GM12864 (cell line): ENCODE measurements around the gene AFG3L2.

Experiments
- DNase-seq: peaks from one replicate; pipeline ENCODE4 v3.0.0-alpha.2; 2011; ENCODE audit warnings: low read depth
- H3K4me3 ChIP-seq: 2 replicates; pipeline ENCODE4 v1.5.1; 2011; ENCODE audit warnings: mild to moderate bottlenecking, low read depth, low read length, control low read depth
- TF ChIP-seq, protein P1 (sequence below): IDR thresholded peaks from 2 replicates; pipeline ENCODE4 v1.5.1; 2011; ENCODE audit warnings: low read depth, mild to moderate bottlenecking, moderate library complexity, low read length, control low read depth, inconsistent platforms; ENCODE audit errors: missing control alignments

AFG3L2 gene

DNA sequence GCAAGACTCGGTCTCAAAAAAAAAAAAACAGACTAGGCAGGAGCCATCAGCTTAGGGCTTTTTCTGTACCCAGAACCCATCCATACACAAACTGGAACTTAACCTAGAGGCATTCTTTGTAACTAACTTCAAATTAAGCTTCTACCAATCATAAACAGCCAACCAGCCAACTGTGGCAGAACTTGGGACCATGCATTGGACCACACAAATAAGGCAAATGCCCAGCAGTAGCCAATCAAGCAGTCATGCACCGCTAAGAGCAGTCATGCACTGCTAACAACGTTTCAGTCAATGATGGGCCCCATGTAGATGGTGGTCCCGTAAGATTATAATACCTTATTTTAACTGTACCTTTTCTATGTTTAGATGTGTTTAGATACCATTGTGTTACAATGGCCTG lies 46.3 kb downstream of the AFG3L2 start:
- TF ChIP-seq, protein P1, sequence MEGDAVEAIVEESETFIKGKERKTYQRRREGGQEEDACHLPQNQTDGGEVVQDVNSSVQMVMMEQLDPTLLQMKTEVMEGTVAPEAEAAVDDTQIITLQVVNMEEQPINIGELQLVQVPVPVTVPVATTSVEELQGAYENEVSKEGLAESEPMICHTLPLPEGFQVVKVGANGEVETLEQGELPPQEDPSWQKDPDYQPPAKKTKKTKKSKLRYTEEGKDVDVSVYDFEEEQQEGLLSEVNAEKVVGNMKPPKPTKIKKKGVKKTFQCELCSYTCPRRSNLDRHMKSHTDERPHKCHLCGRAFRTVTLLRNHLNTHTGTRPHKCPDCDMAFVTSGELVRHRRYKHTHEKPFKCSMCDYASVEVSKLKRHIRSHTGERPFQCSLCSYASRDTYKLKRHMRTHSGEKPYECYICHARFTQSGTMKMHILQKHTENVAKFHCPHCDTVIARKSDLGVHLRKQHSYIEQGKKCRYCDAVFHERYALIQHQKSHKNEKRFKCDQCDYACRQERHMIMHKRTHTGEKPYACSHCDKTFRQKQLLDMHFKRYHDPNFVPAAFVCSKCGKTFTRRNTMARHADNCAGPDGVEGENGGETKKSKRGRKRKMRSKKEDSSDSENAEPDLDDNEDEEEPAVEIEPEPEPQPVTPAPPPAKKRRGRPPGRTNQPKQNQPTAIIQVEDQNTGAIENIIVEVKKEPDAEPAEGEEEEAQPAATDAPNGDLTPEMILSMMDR = no peak
- H3K4me3 ChIP-seq = no peak overlapping the region
- no peak for DNase-seq

DNA sequence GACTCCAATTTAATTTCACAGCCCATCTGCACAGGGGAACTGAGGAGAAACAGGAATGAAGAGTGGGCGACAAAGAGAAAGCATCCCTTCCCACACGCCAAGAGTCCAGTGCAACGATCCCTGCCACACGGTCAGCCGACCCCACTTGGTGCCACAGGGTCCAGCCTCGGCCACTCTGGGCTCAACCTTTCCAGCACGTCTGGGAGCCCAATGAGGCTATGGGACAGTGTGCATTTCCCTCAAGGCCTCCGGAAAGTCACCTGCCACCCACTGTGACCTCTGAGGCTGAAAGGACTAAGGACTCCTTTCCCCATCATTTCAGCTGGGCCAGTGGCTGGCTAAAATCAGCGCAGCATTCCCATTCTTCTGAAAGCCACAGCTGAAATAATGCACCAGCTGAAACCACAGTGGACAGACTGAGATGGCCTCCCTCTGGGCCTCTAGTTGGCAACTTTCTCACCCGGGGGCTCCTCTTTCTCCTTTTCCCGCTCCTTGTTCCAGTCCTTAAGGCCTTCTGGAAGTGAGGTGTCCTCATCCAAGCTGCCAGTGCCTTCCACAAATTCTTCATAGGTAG lies 47.8 kb downstream of the AFG3L2 start:
- H3K4me3 ChIP-seq = no peak overlapping the region
- DNase-seq = no peak
- TF ChIP-seq, protein P1 = no peak

DNA sequence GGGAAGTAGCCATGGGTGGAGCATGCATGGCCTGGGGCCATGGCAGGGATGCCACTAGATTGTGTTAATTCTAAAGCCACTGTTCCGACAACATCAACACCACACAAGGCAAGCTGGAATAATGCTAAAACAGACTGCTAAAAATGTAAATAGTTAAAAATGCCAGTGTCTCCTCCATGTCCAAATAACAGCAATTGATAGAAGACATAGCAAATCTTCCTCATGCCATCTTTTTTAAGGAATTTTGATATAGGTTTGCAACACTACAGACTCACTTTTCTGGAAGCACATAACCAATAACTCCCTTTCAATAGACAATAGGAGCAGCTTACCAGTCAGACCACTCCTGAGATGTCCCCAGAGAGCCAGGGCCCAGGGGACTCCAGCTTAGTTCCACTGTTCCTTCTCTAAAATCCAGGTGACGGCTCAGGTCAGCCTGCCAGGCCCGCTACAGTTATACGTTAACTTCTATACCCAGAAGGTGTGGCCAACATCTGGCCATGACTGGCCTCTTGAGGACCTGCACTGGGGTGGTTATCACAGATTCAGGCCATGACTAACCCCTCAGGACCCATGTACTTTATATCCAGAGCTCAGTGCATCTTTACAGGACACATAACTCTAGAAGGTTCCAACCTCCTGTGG lies 48.7 kb downstream of the AFG3L2 start:
- no peak overlapping the region for H3K4me3 ChIP-seq
- no peak for DNase-seq
- TF ChIP-seq, protein P1 = no peak

DNA sequence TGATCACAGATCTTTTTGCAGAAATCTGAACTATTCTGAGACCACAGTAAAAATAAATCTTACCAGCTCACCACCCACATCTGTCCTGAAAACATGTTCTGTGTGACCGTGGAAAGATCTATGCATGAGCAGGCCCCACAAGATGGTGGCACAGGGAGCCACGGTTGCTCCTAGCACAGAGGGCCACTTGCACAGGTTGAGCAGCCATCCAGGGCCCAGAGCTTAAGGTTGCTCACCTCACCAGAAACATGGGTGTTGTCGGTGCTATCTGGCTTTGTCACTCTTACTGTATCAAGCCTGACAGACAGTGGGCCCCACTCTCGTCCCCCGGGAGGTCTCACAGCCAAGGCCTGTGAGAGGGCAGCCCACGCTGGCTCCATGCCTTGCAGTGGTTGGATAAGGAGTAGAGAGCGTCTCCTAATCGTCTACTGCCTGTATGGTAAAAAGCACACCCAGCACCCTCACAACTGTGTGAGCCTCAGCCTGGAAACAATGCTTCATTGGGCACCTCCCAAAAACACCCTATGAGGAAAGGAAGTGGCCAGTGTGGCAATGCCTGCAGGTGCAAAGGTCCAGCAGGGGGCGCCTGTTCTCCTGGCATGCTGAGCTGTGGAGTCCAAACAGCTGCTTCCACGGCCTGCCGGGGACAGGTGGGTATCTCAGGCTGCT lies 49.4 kb downstream of the AFG3L2 start:
- TF ChIP-seq, protein P1 = peak; percentile 93
- no peak overlapping the region for H3K4me3 ChIP-seq
- DNase-seq = peak; percentile 8

DNA sequence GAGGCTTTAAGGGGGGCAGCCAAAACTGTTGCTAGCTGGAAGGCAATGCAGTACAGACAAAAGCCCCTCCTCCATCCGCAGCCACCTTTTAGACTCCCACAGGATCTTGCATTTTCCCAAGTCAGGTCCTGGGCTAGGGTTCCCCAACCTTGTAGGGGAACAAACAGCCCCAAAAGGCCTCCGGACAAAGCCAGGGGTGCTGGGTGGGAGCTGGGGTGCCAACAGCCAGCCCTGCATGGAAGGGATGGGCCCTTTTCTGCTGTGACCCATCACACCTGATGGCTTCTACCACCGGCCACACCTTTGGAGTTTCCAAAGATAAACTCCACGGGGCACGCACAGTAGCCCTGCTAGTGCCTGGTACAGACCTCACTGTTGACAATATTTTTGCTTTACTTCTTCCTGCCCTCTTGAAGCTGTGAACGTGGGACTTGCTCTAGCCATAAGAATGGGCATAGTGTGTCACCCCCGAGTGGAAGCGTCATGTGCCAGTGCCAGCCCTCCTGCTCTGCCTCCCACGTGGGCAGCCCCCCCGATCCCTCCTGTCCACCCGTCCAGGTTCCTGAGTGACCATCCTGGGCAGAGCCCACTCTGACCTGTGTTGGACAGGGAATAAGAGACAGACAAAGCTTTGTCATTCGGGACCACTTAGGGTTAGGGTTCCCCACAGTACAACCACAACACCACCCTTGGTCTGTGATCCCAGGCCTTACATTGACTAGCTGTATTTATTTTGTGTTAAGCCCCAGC lies 50.1 kb downstream of the AFG3L2 start:
- H3K4me3 ChIP-seq = no peak overlapping the region
- TF ChIP-seq, protein P1 = no peak
- DNase-seq = no peak

DNA sequence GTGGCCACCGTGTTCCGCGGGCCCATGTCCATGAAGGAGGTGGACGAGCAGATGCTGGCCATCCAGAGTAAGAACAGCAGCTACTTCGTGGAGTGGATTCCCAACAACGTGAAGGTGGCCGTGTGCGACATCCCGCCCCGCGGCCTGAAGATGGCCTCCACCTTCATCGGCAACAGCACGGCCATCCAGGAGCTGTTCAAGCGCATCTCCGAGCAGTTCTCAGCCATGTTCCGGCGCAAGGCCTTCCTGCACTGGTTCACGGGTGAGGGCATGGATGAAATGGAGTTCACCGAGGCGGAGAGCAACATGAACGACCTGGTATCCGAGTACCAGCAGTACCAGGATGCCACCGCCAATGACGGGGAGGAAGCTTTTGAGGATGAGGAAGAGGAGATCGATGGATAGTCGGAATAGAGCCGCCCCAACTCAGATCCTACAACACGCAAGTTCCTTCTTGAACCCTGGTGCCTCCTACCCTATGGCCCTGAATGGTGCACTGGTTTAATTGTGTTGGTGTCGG lies 51.2 kb downstream of the AFG3L2 start:
- no peak for DNase-seq
- no peak overlapping the region for H3K4me3 ChIP-seq
- TF ChIP-seq, protein P1 = no peak
